H1 (cell line): ENCODE results near the gene TMEM156. TPM values are rescaled to one million over a fixed set of nuclear protein-coding genes. Genes with fewer than 3 reads are reported as not detected.

Experiments used
- KDM5A ChIP-seq: fragments of 200-600 bp; IDR thresholded peaks from 2 replicates; pipeline ENCODE4 v1.7.1; 2012; ENCODE audit warnings: mild to moderate bottlenecking, low read length, inconsistent platforms, mixed read lengths
- polyA plus RNA-seq, 7 experiments: library from polyadenylated mRNA; depleted of rRNA in 3 of 7; stranded (reverse) in 5 of 7; unstranded in 2 of 7; fragments of >200 nt in 5 of 7; fragments of 200-250 nt in 2 of 7; gene quantifications; 1 replicate in 5 of 7; 2 replicates in 1 of 7; 4 replicates in 1 of 7; pipeline versions ENCODE4 v1.2.1 to v1.2.3, GENCODE V29; 2011 to 2013; ENCODE audit warnings: missing spikeins in 2 of 7, mixed read lengths in 2 of 7
- total RNA-seq: library from RNA; stranded (reverse); fragmentation: NEBNext Ultra II Directional; extraction: Animal tissue kit (Norgen Biotek cat#: 25700); gene quantifications from 2 replicates; pipeline ENCODE4 v1.2.1, GENCODE V29; 2021

The TMEM156 gene
- total and polyA plus RNA-seq, 2 of the 8 experiments (the other 6 are each of a cell fraction or from before 2014, with no cell fraction given): not detected

DNA sequence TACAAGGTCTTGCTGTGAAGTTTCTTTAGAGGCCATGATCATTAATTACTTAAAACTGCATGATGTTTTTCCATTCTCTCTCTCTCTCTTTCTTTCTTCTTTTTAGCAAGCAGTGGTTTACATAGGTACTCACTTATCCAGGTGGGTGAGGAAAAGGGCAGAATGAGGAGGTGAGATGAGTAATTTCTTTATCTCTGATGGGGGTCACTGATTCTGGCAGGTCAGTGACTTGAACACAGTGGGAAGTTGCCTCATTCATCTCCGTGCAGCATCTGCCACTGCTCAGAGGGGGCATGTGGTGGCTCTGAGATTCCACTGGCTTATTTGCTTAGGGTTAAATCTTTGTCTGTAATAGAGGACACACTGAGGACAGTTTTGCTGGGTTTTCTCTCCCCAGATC, 102.0 kb downstream of the TMEM156 start (continued):
- no peak for TF ChIP-seq KDM5A
- TF ChIP-seq, all 59 proteins: peak for 0
